ENCODE measurements around the gene ZMIZ1. TPM values are rescaled to one million over a fixed set of nuclear protein-coding genes. Genes with fewer than 3 reads are reported as not detected.

Gene ZMIZ1
- total and polyA plus RNA-seq, 12 donors = 6.6 to 113 (median 55.1) TPM

GRCh38 chr10:79210672-79211071 is 141.9 kb downstream of the ZMIZ1 start:
- 83 to 100% (median 98%) methylated on average over 1 of the region's 1 CpG for WGBS, 4 donors
- no peak for DNase-seq
- Histone ChIP-seq H3K27me3 (no peaks in the 10 kb centered on the region), H3K27ac (peak overlapping the region in 1 of 5 donors; percentile 1), H3K4me3 (no peak overlapping the region), H3K4me1 (replicated peaks in 1 of 2) (no peaks in the 10 kb centered on the region), H3K36me3 (replicated peaks in 1 of 2) (peaks cover 0 to 55% of the 10 kb centered on the region in 2 donors), H3K9me3 (replicated peaks in 1 of 3) (no peaks in the 10 kb centered on the region)
- TF ChIP-seq CTCF (IDR thresholded peaks at IDR 0.05) (no peak), POLR2A (IDR thresholded peaks at IDR 0.05) (no peak)
- intact Hi-C loops (cut with DNase I) = no loop called here

GRCh38 chr10:79211616-79212015 is 142.8 kb downstream of the ZMIZ1 start:
- no peak overlapping the region for H3K27ac ChIP-seq
- peaks cover 0 to 64% of the 10 kb centered on the region in 2 donors for H3K36me3 ChIP-seq (replicated peaks in 1 of 2)
- H3K9me3 ChIP-seq (replicated peaks in 1 of 3) = no peaks in the 10 kb centered on the region
- TF ChIP-seq CTCF (IDR thresholded peaks at IDR 0.05) (no peak), POLR2A (IDR thresholded peaks at IDR 0.05) (no peak)
- no peak for DNase-seq
- H3K4me1 ChIP-seq (replicated peaks in 1 of 2) = no peaks in the 10 kb centered on the region
- 83 to 93% (median 88%) methylated on average over 11 to 13 of the region's 13 CpGs for WGBS, 4 donors
- no peaks in the 10 kb centered on the region for H3K27me3 ChIP-seq
- H3K4me3 ChIP-seq = no peak overlapping the region
- intact Hi-C loops (cut with DNase I) = no loop called here

GRCh38 chr10:79215531-79215930 is 146.8 kb downstream of the ZMIZ1 start:
- TF ChIP-seq CTCF (IDR thresholded peaks at IDR 0.05) = no peak
- no peak for TF ChIP-seq POLR2A (IDR thresholded peaks at IDR 0.05)
- Histone ChIP-seq H3K4me3 (no peak overlapping the region), H3K27ac (no peak overlapping the region), H3K27me3 (no peaks in the 10 kb centered on the region), H3K9me3 (replicated peaks in 1 of 3) (no peaks in the 10 kb centered on the region), H3K4me1 (replicated peaks in 1 of 2) (peaks cover 0 to 13% of the 10 kb centered on the region in 2 donors), H3K36me3 (replicated peaks in 1 of 2) (peaks cover 0 to 54% of the 10 kb centered on the region in 2 donors)
- no peak for DNase-seq
- intact Hi-C loops (cut with DNase I) = no loop called here
- whole genome bisulfite sequencing, 4 donors = 95 to 100% (median 99%) methylated on average over 1 to 5 of the region's 5 CpGs

GRCh38 chr10:79219322-79219957 is 150.7 kb downstream of the ZMIZ1 start:
- H3K4me1 ChIP-seq (replicated peaks in 1 of 2) = peaks cover 32 to 52% of the 10 kb centered on the region in 2 donors
- DNase-seq = peak in 2 of 7 donors; percentile 62 to 67
- intact Hi-C loops (cut with DNase I) = no loop called here

More at GRCh38 chr10:79219322-79219957, 150.7 kb downstream of the ZMIZ1 start:
- 75 to 94% (median 83%) methylated on average over 2 to 3 of the region's 3 CpGs for WGBS, 4 donors
- no peak for TF ChIP-seq POLR2A (IDR thresholded peaks at IDR 0.05)
- no peak for TF ChIP-seq CTCF (IDR thresholded peaks at IDR 0.05)
- H3K27ac ChIP-seq = peak overlapping the region in 3 of 5 donors; percentile 83 to 93 (median 91)
- no peaks in the 10 kb centered on the region for H3K9me3 ChIP-seq (replicated peaks in 1 of 3)
- H3K4me3 ChIP-seq = no peak overlapping the region
- H3K36me3 ChIP-seq (replicated peaks in 1 of 2) = peaks cover 0 to 34% of the 10 kb centered on the region in 2 donors
- H3K27me3 ChIP-seq = no peaks in the 10 kb centered on the region

Measured in adrenal gland (tissue), 12 donors.